Measurements from ENCODE around the gene STK25.

DNA sequence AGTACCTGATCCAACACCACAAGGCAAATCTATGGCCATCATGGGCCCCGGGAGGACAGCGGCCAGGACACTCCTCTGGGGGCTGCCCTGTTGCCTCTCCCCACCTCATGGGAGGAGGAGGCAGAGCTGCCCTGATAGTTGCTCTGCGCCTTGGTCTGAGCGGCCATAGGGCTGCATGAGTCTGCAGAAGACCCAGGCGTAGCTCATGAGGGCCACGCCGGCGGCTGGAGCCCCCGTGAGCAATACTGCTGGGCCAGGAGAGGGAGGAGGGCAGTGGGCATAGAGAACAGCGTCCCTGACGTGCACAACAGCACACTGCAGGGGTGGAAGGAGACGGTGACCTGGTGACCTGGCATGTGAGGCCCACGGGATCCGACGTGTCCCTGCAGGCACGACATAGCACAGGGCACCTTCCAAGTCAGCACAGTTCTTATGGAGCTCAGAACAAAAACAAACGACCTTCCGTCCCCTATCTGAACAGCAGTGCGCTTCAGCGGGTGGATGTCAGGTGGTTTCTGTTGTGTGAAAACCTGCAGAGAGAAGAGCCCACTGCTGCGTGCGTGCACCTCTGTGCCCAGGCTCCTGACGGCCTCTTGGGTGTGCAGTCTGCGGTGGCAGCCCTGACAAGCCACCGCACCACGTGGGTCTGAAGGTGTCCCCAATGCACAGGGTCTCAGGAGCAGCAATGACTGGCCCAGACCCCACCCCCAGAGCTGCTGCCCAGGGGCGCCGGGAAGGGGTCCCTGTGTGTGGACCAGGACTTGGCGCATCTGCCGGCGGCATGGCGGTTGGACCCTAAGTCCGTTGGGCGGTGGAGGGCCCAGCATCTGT lies 13.0 kb downstream of the STK25 start:
- TF ChIP-seq, protein P1, sequence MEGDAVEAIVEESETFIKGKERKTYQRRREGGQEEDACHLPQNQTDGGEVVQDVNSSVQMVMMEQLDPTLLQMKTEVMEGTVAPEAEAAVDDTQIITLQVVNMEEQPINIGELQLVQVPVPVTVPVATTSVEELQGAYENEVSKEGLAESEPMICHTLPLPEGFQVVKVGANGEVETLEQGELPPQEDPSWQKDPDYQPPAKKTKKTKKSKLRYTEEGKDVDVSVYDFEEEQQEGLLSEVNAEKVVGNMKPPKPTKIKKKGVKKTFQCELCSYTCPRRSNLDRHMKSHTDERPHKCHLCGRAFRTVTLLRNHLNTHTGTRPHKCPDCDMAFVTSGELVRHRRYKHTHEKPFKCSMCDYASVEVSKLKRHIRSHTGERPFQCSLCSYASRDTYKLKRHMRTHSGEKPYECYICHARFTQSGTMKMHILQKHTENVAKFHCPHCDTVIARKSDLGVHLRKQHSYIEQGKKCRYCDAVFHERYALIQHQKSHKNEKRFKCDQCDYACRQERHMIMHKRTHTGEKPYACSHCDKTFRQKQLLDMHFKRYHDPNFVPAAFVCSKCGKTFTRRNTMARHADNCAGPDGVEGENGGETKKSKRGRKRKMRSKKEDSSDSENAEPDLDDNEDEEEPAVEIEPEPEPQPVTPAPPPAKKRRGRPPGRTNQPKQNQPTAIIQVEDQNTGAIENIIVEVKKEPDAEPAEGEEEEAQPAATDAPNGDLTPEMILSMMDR (conservative IDR thresholded peaks at IDR 0.05 in 1 of 2, IDR thresholded peaks at IDR 0.05 in 1 of 2; ENCODE audit: low read depth in 1 of 2, low read length in 2 of 2) = no peak
- TF ChIP-seq EZH2 (IDR thresholded peaks at IDR 0.05; ENCODE audit: low read length, missing control alignments) = no peak

Data from fibroblast of lung (primary cell).